GM21576 (cell line): Measurements from ENCODE around the gene ATP5IF1.
A peak's percentile ranks its signal among the peaks of the same experiment; 100 is the strongest.

Source experiments
- ATAC-seq: cut with Tn5 transposase; IDR thresholded peaks from one replicate; pipeline ENCODE4 v1.9.1; 2021; ENCODE audit warnings: mild to moderate bottlenecking, moderate library complexity; ENCODE audit not compliant: unreplicated experiment

The ATP5IF1 gene

DNA sequence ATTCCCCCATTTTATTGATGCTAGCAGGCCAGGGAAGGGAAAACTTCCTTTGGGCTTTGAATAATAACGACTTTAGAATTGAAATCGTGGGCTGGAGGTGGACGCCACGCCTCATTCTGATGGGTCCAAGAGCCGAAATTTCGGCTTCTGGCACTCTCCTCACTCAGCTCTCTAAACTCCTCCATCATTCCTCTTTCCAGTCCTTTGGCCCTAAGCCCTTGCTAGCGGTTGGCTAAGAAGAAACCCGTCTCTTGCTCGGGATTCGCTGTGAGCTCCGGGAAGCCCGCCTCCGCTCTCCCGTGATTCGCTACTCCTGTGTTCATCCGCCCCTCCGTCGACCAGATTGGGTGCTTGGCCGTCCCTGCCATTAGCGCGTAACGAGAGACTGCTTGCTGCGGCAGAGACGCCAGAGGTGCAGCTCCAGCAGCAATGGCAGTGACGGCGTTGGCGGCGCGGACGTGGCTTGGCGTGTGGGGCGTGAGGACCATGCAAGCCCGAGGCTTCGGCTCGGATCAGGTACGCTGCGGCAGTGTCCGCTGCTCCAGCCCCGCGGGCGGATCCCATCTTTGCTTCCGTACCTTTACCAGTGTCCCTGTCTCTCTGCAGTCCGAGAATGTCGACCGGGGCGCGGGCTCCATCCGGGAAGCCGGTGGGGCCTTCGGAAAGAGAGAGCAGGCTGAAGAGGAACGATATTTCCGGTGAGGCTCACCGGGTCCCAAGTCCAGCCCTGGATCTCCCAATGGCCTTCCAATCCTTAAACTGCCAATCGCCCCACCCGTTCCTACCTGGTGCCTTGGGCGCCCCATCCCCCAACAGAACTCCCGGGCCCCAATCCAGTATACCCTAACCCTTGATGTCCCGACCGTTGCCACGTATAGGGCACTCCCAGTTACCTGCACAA, at the start of gene ATP5IF1:
Gene ATP5IF1, plus strand, starts transcription at position 370 of the 901 bp plus-strand sequence. Its CDS starts 60 bp downstream, at position 430.
- ATAC-seq: peak; percentile 81

DNA sequence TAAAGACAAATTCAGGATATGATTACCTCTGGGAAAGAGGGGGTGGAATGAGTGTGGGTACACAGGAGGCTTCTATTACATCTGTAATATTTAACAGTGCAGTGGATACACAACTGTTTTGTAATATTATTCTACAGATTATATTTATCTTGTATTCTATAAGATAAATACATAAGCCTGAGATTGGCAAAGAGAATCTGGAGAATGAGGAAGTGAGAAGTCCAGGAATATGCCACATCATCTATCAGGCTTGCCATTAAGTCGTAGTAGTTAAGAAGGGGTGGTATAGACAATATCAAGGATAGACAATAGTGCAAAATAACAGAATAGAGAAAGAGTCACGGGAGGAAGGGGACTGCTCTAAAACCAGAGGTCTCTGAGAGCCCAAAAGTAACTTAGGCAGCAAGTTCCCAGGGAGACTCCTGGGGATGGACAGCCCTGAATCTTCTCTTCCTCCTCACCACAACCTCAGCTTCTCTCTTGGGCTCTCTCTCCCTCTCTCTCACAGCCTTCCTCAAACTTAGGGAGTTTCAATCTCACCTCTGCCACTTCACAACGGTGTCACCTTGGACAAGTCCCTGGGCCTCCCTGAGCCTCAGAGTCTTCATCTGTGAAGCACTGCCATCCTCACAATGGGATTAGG, 45.5 kb upstream of the ATP5IF1 start:
- ATAC-seq: no peak

DNA sequence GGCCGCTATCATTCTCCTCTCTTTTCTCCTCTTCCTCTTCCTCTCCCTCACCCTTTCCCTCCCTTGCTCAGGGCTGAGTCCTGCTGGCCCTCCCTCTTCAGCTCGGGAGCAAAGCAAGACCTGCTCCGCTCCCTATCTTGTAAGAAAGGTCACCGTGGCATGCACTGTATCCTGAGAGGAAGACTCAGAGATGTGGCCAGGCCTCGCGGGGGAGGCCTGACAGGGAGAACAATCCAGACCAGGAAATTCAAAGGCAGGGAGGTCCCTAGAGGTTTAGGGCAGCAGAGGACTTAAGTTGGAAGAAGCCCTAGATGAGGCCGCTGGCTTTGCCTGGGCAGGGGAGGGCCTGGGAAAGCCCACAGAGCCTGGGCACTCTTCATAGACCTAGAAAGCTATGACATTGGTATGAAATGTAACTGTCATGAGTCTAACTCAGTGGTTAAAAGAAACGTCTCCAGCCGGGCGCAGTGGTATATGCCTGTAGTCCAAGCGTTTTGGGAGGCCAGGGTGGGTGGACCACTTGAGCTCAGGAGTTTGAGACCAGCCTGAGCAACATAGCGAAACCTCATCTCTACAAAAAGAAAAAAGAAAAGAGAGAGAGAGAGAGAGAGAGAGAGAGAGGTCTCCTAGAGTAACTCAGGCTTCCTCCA, 44.8 kb upstream of the ATP5IF1 start:
- ATAC-seq: no peak

DNA sequence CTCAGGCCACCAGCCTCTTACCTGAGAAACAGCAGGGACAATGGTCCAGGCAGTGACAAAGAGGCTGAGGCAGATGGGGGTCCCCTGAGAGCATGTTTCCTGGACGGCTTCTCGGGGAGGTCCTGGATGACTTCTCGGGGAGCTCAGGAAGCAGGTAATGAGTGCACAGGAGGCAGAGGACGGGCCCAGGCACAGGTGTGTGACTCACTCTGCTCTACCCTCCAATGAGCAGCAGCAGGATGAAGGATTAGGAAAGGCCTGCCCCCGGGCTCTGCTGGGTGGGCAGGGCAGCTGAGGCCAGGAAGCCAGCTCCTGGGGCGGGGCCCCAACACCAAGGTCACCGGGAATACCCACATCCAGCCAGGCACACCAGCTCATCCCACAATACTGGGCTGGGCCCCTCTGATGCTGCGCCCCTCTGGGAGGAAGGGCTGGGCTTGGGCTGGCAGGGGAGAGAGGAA, 42.2 kb upstream of the ATP5IF1 start:
- ATAC-seq: no peak

DNA sequence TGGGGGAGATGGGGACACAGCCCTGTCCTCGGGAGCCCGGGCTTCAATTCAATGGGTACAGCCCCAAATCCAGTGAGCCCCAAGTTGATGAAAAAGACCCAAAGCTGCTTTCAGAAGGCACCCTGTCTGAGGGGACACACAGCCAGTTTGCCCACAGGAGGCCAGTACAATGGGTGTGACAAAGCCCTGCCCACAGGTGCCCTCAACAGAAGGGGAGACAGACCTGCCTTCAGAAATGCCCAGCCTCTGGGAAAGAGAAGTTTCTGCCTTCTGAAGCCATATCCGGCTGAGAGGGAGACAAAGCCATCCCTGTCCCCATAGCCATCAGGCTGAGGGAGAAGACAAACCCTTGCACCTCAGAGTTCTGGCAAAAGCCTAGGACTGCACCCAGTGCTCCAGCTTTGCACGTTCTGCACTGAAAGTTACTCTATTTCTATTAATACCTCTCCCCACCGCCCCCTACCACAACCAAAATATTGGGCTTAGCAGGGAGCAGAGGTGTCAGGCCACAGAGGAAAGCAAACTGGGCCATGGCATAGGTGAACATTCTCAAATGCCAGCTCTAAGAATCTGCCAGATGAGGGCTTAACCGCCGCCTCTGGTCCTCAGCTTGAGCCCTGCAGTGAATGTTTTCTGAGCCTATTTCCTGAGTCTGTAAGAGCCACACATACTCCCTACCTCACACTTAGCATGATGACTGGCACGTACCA, 41.4 kb upstream of the ATP5IF1 start:
- no peak for ATAC-seq

DNA sequence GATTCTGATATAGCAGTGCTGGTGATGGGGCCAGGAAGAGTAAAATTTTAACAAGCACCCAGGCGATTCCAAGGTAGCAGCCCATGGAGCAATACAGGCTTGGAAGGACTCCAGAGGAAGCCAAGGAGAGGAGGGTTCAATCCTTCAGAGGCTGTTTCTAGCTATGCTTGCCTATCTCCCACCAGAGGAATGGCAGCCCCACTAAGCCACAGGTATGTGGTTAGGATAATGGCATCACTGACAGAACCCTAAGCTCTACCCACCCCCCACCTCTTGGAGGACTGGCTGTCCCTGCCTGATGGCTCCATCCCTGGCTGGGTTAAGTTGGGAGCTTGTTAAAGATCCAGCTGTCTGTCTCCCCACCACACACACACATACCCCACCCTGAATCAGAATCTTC, 40.1 kb upstream of the ATP5IF1 start:
- no peak for ATAC-seq

DNA sequence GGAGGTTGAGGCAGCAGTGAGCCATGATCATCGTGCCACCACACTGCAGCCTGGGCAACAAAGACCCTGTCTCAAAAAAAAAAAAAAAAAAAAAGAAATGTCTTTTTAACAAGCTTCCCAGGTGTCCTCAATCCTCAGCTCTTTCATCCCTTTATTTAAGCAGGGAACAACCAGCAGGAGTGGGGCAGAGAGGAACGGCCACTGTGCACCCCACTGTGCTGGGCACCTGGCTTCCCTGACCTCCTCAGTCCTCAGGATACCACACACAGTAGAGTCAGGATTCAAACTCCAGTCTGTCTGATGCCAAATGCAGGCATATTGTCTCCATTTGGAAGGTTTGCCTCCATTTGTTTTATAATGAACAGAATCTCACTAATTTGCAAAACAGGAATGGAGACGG, 39.6 kb upstream of the ATP5IF1 start:
- no peak for ATAC-seq

DNA sequence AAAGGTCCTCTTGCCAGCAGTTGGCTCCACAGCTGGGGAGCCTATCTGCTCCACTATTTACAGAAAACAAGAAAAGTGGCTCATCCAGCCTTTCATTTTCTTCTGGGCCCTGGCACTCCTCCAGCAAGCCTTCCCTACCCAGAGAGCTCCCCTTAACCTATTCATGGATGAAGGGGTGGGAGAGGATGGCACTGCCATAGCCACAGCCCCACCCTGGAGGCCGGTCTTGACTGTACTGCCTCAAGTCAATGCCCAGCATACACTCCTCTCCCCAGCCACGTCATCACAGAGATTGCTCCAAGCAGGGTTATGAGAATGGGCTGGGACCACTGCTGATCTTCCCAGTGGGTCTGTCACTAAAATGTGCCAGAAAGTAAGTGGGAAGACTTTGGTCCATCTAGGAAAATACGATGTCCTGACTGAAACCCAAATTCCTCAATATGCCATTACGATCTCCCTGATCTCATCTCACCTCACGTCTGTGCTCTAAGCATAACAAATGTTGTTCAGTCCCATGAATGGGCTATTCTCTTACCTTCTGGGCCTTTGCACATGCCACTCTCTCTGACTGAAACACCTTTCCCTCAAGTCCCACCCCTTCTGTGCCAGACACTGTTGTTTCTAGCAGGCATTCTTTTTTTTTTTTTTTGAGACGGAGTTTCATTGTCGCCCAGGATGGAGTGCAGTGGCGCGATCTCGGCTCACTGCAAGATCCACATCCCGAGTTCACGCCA, 38.1 kb upstream of the ATP5IF1 start:
- no peak for ATAC-seq

DNA sequence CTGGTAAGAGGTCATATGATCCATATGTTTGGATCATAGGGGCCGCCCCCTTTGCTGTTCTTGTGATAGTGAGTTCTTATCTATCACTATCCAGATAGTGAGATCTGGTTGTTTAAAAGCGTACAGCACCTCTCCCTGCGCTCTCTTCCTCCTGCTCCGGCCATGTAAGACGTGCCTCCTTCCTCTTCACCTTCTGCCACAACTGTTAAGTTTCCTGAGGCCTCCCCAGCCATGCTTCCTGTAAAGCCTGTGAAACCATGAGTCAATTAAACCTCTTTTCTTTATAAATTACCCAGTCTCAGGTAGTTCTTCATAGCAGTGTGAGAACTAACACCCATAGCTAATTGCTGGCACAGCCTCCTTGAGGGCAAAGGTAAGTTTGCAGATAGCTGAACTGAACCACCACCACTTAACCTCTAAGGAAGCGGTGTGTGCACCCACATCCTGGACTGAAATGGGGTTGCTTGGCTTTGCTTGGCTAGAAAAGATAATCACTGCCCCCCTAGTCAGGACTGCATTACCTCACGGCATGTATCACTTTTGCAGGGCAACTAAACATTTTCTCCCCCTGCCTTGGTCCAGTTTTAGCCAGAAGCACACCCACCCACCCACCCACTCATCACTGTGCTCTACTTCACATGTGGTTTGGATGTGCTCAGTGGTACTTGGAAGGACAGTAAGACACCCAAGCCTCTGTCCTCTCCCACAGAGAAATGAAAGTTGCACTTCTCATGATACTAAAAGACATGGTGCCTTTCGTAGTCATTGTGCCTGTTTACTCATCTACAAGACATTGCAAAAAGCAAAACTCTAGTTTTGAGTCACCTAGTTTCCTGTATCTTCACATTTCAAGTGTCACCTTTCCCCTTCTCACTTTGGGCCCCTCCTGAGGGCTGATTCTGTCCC, 36.3 kb upstream of the ATP5IF1 start:
- peak; percentile 69 for ATAC-seq

DNA sequence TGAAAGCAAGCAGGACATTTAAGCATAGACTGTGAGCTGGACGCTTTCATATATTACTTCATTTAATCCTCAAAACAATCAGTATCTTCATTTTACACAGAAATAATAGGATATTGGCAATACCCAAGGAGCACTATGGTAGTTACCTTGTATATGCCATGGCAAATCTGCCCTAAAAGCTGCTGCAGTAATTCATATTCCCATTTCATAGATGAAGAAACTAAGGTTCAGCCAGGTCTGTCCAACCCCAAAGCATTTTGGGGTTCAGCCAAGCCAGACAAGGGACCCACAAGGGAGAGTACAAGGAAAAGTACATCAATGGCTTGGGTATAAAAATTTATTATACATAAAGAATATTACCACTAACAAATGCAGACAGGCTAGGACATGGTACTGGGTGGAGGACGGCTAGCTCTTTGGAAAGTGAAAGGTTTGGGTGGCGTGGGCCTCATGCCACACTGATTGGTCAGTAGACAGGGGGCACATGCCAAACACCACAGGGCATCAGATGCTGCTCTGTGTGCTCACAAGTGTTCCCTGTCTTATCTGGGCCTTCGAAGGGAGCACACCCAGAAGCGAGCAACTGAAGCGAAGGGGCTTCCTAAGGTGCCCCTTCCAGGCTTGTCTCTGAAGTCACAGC, 35.6 kb upstream of the ATP5IF1 start:
- no peak for ATAC-seq

DNA sequence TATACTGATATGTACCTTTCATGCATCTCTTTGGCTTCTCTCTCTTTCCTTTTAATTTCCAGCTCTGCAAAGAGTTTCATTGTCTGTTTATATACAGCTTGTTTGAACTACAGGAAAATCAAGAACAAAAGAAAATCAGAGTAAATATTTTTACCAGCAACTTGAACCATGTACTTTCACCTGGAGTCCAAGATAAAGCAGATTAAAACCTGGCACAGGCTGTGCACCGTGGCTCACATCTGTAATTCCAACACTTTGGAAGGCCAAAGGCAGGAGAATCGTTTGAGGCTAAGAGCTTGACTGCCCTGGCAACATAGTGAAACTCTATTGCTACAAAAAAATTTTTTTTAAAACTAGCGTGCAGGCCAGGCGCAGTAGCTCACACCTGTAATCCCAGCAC, 30.7 kb upstream of the ATP5IF1 start:
- ATAC-seq: no peak

DNA sequence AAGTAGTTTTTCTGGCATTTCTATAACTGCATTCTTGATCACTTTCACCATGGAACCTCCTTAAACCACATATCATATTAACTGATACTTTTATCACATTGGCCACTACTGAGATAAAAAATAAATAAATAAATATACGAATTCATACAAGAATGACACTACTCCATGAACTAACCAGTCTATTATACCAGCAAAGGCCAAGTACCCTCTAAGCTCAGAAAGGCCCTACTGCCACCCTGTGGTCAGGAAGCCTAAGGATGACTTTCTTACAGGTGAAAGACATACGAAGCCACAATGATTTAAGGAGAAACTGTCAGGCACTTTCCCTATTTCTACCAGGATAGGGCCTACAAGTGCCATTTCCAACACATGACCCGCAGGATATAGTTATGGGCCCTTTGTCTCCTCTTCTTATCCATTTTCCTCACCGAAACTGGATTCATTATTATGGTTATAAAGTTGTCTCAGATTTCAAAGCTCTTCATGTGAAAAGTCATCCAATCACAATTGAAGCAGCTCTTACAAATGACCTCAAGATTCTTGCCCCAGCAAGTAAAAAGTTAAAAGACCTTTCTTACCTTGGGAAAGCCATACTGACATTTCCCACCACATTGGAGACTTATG, 27.0 kb upstream of the ATP5IF1 start:
- no peak for ATAC-seq

DNA sequence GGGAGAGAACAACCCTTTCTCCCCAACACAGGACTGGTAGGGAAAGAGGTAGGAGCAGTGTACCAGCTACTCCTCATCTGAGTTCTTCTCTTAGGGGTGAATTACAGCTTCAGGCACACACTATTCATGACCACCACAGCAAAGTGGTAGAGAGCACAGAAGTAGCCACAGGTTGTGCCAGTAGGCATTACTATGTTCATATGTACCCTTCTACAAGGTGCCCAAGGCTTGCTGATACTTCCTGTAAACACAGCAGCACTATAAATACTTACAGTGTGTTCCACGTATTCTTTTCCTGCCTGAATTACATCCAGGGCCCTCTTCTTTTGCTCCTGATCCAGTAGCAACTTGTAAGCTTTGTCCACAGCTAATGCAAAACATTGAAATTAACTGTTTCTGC, 26.2 kb upstream of the ATP5IF1 start:
- no peak for ATAC-seq

DNA sequence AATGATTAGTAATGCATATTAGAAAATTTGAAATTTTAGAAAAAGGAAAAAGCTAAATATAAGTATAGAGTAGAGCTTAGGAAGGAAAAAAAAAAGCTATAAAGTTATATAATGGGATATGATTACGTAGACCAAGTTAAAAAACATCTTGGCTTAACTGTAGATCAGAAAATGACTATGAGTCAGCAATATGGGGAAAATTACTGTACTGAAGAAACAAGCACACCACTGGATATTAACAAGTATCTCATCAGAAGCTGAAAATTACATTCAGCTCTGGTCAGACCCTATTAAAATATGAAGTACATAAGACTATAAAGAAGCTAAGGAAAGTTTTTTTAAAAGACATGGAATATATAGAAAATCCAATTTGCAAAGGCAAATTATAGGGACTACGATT, 22.6 kb upstream of the ATP5IF1 start:
- ATAC-seq: no peak

DNA sequence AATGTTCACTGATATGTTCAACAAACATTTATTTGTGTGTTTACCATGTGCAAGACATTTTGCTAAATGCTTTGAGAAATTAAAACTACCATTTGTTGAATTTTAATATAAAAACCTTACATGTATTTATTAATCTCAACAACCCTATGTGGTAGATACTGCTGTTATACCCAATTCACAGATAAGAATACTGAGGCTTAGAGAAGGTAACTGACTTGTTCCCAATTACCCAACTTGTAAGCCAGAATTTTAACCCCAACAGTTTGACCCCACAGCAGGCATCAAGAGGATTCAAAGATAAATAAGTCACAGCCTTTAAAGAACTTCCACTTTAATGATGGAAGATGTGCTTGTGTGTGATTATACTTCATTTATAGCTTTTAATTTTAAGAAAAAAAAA, 6.8 kb upstream of the ATP5IF1 start:
- no peak for ATAC-seq

DNA sequence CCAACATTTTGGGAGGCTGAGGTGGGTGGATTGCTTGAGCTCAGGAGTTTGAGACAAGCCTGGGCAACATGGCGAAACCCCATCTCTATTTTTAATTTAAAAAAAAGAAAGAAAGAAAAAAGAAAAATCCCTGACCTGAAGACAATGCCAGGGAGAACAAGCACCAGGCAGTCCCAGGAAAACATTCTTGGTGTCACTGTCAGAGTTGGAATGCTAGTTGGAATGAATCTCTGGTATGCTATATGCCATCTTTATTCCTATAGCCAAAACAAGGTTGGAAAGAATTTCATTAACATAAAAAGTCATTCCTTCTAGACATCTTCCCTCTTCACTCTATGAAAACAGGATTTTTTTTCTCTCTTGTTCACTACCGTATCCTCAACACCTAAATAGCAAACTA, 5.9 kb upstream of the ATP5IF1 start:
- no peak for ATAC-seq

DNA sequence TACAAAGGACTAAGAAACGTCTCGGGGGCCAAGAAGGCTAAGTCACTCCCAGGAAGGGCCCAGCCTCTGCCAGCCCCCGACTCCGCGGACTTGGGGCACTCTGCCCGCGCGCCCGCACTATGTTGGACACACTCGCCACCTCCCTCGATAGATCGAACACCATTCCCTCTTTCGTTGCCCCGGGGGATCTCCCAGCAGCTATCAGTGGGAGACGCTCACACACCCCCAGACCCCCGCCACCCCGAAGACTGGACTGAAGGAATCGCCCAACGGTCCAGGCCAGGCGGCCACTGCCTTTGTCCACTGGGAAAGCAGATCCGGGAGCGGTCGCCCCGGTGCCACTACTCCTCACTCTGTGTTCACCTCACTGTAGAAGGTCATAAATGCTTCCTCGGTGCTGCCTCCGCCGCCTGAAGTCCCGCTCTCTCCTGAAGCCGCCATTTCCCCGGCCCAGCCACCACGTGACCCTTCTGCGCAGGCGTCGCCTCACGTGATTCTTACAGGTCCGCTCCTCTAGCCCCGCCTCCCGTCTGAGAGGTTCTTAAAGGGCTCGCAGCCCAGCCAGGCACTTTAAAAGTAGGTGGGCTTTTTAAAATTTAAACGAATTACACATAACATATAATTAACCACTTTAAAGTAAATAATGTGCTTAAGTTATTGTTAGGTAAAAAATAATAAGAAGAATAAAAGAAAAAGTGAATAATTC, 3.2 kb upstream of the ATP5IF1 start, which contains the start of gene DNAJC8:
Gene DNAJC8, minus strand, starts transcription at position 472 of the 706 bp plus-strand sequence. Its CDS starts 31 bp downstream, at position 441.
- peak; percentile 44 for ATAC-seq

DNA sequence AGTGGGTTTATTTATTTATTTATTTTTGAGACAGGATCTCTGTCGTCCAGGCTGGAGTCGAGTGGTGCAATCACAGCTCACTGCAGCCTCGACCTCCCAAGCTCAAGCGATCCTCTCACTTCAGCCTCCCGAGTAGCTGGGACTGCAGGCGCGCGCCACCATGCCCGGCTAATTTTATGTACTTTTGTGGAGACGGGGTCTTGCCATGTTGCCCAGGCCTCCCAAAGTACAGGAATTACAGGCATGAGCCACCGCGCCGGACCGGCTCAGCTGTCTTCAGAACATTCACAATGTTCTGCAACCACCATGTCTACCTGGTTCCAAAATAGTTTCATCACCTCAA, 2.7 kb upstream of the ATP5IF1 start:
- ATAC-seq: no peak
